HEK293 (cell line): ENCODE measurements around the gene SIGLEC6.

ENCODE experiments used
- BCL6B ChIP-seq: fragments of 450-650 bp; formaldehyde crosslinking; IDR thresholded peaks from 2 replicates; pipeline ENCODE4 v1.5.1; 2017; ENCODE audit warnings: missing biosample characterization, missing genetic modification characterization
- HOXA7 ChIP-seq: sonication (generic); formaldehyde crosslinking; IDR thresholded peaks from 2 replicates; pipeline ENCODE4 v1.8.1; 2022; ENCODE audit warnings: missing genetic modification reagents, borderline replicate concordance
- HOXC10 ChIP-seq: sonication (generic); formaldehyde crosslinking; IDR thresholded peaks from 2 replicates; pipeline ENCODE4 v1.8.1; 2023; ENCODE audit warnings: mild to moderate bottlenecking, missing genetic modification reagents
- HOXD13 ChIP-seq: sonication (generic); formaldehyde crosslinking; IDR thresholded peaks from 2 replicates; pipeline ENCODE4 v1.8.0; 2022; ENCODE audit warnings: missing genetic modification reagents, borderline replicate concordance
- MZF1 ChIP-seq: fragments of 450-650 bp; formaldehyde crosslinking; IDR thresholded peaks from 2 replicates; pipeline ENCODE4 v1.5.1; 2017; ENCODE audit warnings: missing biosample characterization, missing genetic modification characterization, borderline replicate concordance
- PATZ1 ChIP-seq: fragments of 450-650 bp; formaldehyde crosslinking; IDR thresholded peaks from 2 replicates; pipeline ENCODE4 v1.5.1; 2016; ENCODE audit warnings: missing biosample characterization, missing genetic modification characterization
- SCRT2 ChIP-seq: fragments of 450-650 bp; formaldehyde crosslinking; IDR thresholded peaks from 2 replicates; pipeline ENCODE4 v1.5.1; 2016; ENCODE audit warnings: missing biosample characterization, missing genetic modification characterization
- SP7 ChIP-seq: fragments of 450-650 bp; formaldehyde crosslinking; IDR thresholded peaks from 2 replicates; pipeline ENCODE4 v1.5.1; 2016; ENCODE audit warnings: missing biosample characterization, missing genetic modification characterization
- ZBTB1 ChIP-seq: fragments of 450-650 bp; formaldehyde crosslinking; IDR thresholded peaks from 2 replicates; pipeline ENCODE4 v1.5.1; 2016; ENCODE audit warnings: missing biosample characterization, missing genetic modification characterization
- ZBTB44 ChIP-seq: fragments of 450-650 bp; IDR thresholded peaks from 2 replicates; pipeline ENCODE4 v1.5.1; 2018; ENCODE audit warnings: missing biosample characterization, mild to moderate bottlenecking, missing genetic modification characterization
- ZNF133 ChIP-seq: fragments of 450-650 bp; formaldehyde crosslinking; IDR thresholded peaks from 2 replicates; pipeline ENCODE4 v1.5.1; 2016; ENCODE audit warnings: missing biosample characterization, missing genetic modification characterization
- ZNF138 ChIP-seq: fragments of 450-650 bp; formaldehyde crosslinking; IDR thresholded peaks from 2 replicates; pipeline ENCODE4 v1.5.1; 2016; ENCODE audit warnings: missing biosample characterization, missing genetic modification characterization, borderline replicate concordance
- ZNF140 ChIP-seq: fragments of 450-650 bp; formaldehyde crosslinking; IDR thresholded peaks from 2 replicates; pipeline ENCODE4 v1.5.1; 2016; ENCODE audit warnings: missing biosample characterization, missing genetic modification characterization
- ZNF148 ChIP-seq: fragments of 450-650 bp; formaldehyde crosslinking; IDR thresholded peaks from 2 replicates; pipeline ENCODE4 v1.5.0; 2017; ENCODE audit warnings: missing biosample characterization, missing genetic modification characterization, borderline replicate concordance
- ZNF184 ChIP-seq: fragments of 450-650 bp; IDR thresholded peaks from 2 replicates; pipeline ENCODE4 v1.5.1; 2018; ENCODE audit warnings: missing biosample characterization, mild to moderate bottlenecking, missing genetic modification characterization
- ZNF274 ChIP-seq, 2 experiments: fragments of 200-500 bp in 1 of 2; fragments of 450-650 bp in 1 of 2; sonication (Bioruptor generic) in 1 of 2; formaldehyde crosslinking in 1 of 2; IDR thresholded peaks; 2 replicates each; pipeline versions ENCODE4 v1.5.1 to v1.6.1; 2014 to 2016; ENCODE audit warnings: borderline replicate concordance in 1 of 2, inconsistent platforms in 1 of 2, low read length in 1 of 2, missing biosample characterization in 1 of 2, missing genetic modification characterization in 1 of 2
- ZNF311 ChIP-seq: fragments of 450-650 bp; formaldehyde crosslinking; IDR thresholded peaks from 2 replicates; pipeline ENCODE4 v1.5.1; 2017; ENCODE audit warnings: missing biosample characterization, missing genetic modification characterization, borderline replicate concordance
- ZNF324 ChIP-seq: fragments of 450-650 bp; formaldehyde crosslinking; IDR thresholded peaks from 2 replicates; pipeline ENCODE4 v1.5.1; 2016; ENCODE audit warnings: missing biosample characterization, missing genetic modification characterization
- ZNF335 ChIP-seq: fragments of 450-650 bp; formaldehyde crosslinking; conservative IDR thresholded peaks from 2 replicates; pipeline ENCODE4 v1.5.1; 2016; ENCODE audit warnings: missing biosample characterization, missing genetic modification characterization
- ZNF394 ChIP-seq: fragments of 450-650 bp; formaldehyde crosslinking; IDR thresholded peaks from 2 replicates; pipeline ENCODE4 v1.5.1; 2016; ENCODE audit warnings: missing biosample characterization, missing genetic modification characterization, mild to moderate bottlenecking, moderate library complexity, borderline replicate concordance
- ZNF404 ChIP-seq: fragments of 450-650 bp; formaldehyde crosslinking; IDR thresholded peaks from 2 replicates; pipeline ENCODE4 v1.5.1; 2017; ENCODE audit warnings: missing biosample characterization, missing genetic modification characterization
- ZNF433 ChIP-seq: fragments of 450-650 bp; formaldehyde crosslinking; IDR thresholded peaks from 2 replicates; pipeline ENCODE4 v1.5.1; 2016; ENCODE audit warnings: missing biosample characterization, missing genetic modification characterization, low read depth
- ZNF48 ChIP-seq: fragments of 450-650 bp; formaldehyde crosslinking; IDR thresholded peaks from 2 replicates; pipeline ENCODE4 v1.5.1; 2016; ENCODE audit warnings: missing biosample characterization, missing genetic modification characterization
- ZNF513 ChIP-seq: fragments of 450-650 bp; IDR thresholded peaks from 2 replicates; pipeline ENCODE4 v1.5.1; 2018; ENCODE audit warnings: missing biosample characterization, missing genetic modification characterization
- ZNF596 ChIP-seq: fragments of 450-650 bp; IDR thresholded peaks from 2 replicates; pipeline ENCODE4 v1.5.0; 2018; ENCODE audit warnings: missing biosample characterization, mild to moderate bottlenecking, missing genetic modification characterization, moderate library complexity
- ZNF624 ChIP-seq: fragments of 450-650 bp; formaldehyde crosslinking; IDR thresholded peaks from 2 replicates; pipeline ENCODE4 v1.5.1; 2017; ENCODE audit warnings: missing biosample characterization, missing genetic modification characterization
- ZSCAN18 ChIP-seq: fragments of 450-650 bp; formaldehyde crosslinking; IDR thresholded peaks from 2 replicates; pipeline ENCODE4 v1.5.1; 2016; ENCODE audit warnings: missing biosample characterization, missing genetic modification characterization

The SIGLEC6 gene

GRCh38 chr19:51570962-51571575 is 39.6 kb upstream of the SIGLEC6 start, which contains the start of gene ZNF175 (continued):
- TF ChIP-seq ZNF596, result no peak
- no peak for TF ChIP-seq HOXC10 (CRISPR knock-in tag)
- no peak for TF ChIP-seq ZNF311 (tag by site-specific recombination)
- TF ChIP-seq ZNF138 (tag by site-specific recombination), result no peak
- TF ChIP-seq ZNF140, result no peak
- TF ChIP-seq BCL6B (tag by site-specific recombination), result no peak
- TF ChIP-seq ZNF274 (IDR thresholded peaks at IDR 0.05; ENCODE audit: low read length), result no peak
- no peak for TF ChIP-seq ZNF274 (tag by site-specific recombination; IDR thresholded peaks at IDR 0.05; ENCODE audit: borderline replicate concordance)
- no peak for TF ChIP-seq ZNF133 (tag by site-specific recombination)
- no peak for TF ChIP-seq ZNF513 (tag by site-specific recombination)
- TF ChIP-seq ZSCAN18, result no peak
- no peak for TF ChIP-seq ZNF148
- TF ChIP-seq PATZ1 (tag by site-specific recombination), result peak; percentile 32; the same call in 1 of the 2 replicates
- no peak for TF ChIP-seq ZNF404
- TF ChIP-seq ZNF324 (tag by site-specific recombination), result no peak
- peak; percentile 81 for TF ChIP-seq ZNF335 (tag by site-specific recombination)
- peak; percentile 43; the same call in 1 of the 2 replicates for TF ChIP-seq SP7 (tag by site-specific recombination)
- TF ChIP-seq HOXA7 (CRISPR knock-in tag), result no peak
- no peak for TF ChIP-seq HOXD13 (CRISPR knock-in tag)
- no peak for TF ChIP-seq ZBTB44
- TF ChIP-seq ZNF48 (tag by site-specific recombination), result no peak
- no peak for TF ChIP-seq ZNF433
- TF ChIP-seq ZNF394 (tag by site-specific recombination), result no peak
- TF ChIP-seq ZNF184 (tag by site-specific recombination), result no peak
- no peak for TF ChIP-seq MZF1 (tag by site-specific recombination)
- TF ChIP-seq ZBTB1 (tag by site-specific recombination), result no peak
- peak; percentile 85 for TF ChIP-seq SCRT2
- TF ChIP-seq ZNF624 (tag by site-specific recombination), result no peak
